Omental fat pad (tissue), 4 donors: ENCODE measurements around the gene C5orf47. TPM values are rescaled to one million over a fixed set of nuclear protein-coding genes. Genes with fewer than 3 reads are reported as not detected.
"Not testable (repeated sequence)": the region's sequence is repeated elsewhere in the genome, so short reads cannot be mapped to it uniquely, and the experiment has no call there.

ENCODE experiments used
- ATAC-seq: fragments of 150-250 bp; one replicate; pipeline ENCODE4 v1.9.1; 2016; ENCODE audit warnings: mild to moderate bottlenecking, moderate library complexity; ENCODE audit not compliant: low FRiP score
- DNase-seq: peaks from one replicate; pipeline ENCODE4 v3.0.0-alpha.2; 2019; ENCODE audit warnings: low spot score
- CTCF ChIP-seq, 3 donors: fragments of 450-650 bp; IDR thresholded peaks; one replicate each; pipeline ENCODE4 v1.5.1; 2016 to 2017; ENCODE audit warnings: antibody characterized with exemption in 3 of 3, mild to moderate bottlenecking in 3 of 3, moderate library complexity in 2 of 3
- total RNA-seq, 4 donors: library from RNA; depleted of rRNA; stranded (reverse); fragments of >200 nt; gene quantifications; one replicate each; pipeline ENCODE4 v1.1.0, GENCODE V29; 2016

C5orf47 gene
- total RNA-seq, 4 donors from 2014 or later = 0.19 TPM; not detected in 3

- no peak for TF ChIP-seq CTCF (IDR thresholded peaks at IDR 0.05)
- no peak for ATAC-seq
- DNase-seq = no peak
Measured at GRCh38 chr5:174003795-174004194, 14.8 kb downstream of the C5orf47 start.

GRCh38 chr5:174008922-174009321, 20.0 kb downstream of the C5orf47 start:
- no peak for TF ChIP-seq CTCF (IDR thresholded peaks at IDR 0.05)
- no peak for DNase-seq
- ATAC-seq = no peak

- ATAC-seq (no peak), DNase-seq (no peak)
- TF ChIP-seq CTCF (IDR thresholded peaks at IDR 0.05) = no peak
Measured at GRCh38 chr5:174010365-174010764, 21.4 kb downstream of the C5orf47 start.

- ATAC-seq (no peak), DNase-seq (no peak)
- no peak for TF ChIP-seq CTCF (IDR thresholded peaks at IDR 0.05)
Measured at GRCh38 chr5:174011441-174011840, 22.5 kb downstream of the C5orf47 start.

GRCh38 chr5:174020069-174020927, 31.3 kb downstream of the C5orf47 start:
- not testable (repeated sequence) for ATAC-seq, DNase-seq

- TF ChIP-seq CTCF (IDR thresholded peaks at IDR 0.05) = no peak
- ATAC-seq (no peak), DNase-seq (no peak)
Measured at GRCh38 chr5:174020928-174021304, 31.9 kb downstream of the C5orf47 start.

- ATAC-seq (no peak), DNase-seq (no peak)
- no peak for TF ChIP-seq CTCF (IDR thresholded peaks at IDR 0.05)
Measured at GRCh38 chr5:174022384-174023095, 33.6 kb downstream of the C5orf47 start.
